Hematopoietic multipotent progenitor cell treated with erythropoietin and hydrocortisone succinate and interleukin-3 and kit ligand, for 17 days (in vitro differentiated cells): ENCODE measurements around the gene VIT.

Experiments
- DNase-seq: peaks from one replicate; pipeline ENCODE4 v3.0.0-alpha.2; 2015; ENCODE audit warnings: low spot score

Gene VIT

GRCh38 chr2:36769106-36769505 is 72.6 kb downstream of the VIT start:
- DNase-seq = no peak

DNA sequence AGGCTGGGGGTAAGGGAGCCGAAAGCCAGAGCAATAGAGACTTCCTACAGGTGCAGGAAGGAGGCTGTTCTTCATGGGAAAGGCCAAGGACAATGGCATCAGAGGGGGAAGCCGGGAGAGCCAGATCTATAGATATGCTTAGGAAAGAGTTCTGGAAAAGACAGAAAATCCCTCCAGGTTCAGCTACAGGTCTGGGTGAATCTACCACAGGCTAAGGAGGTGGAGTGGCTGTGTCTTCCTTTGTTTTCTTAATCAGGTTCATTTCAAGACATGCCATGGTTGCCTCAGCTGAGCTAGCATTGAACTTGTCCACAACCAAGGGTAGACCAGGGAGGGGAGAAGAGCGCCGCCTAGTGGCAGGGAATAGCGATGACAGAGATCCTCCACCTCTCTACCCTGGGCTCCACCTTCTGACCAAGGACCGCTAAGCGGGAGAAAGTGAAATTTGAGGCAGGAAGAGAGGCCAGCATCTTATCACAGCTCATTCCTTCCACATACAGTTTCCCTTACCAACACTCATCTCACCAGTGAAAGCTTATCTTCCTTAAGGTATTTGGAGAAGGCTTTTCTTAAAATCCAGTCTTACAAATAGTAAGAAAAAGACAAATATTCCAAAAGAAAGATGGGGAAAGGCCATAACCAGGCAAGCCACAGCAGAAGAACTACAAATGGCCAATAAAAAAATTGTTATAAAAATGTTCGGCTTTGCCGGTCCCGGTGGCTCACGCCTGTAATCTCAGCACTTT is 74.2 kb downstream of the VIT start:
- peak; percentile 63 for DNase-seq

- DNase-seq = no peak
Measured at GRCh38 chr2:36771671-36772070, 75.2 kb downstream of the VIT start.

GRCh38 chr2:36773947-36774346 is 77.4 kb downstream of the VIT start:
- DNase-seq = no peak

DNA sequence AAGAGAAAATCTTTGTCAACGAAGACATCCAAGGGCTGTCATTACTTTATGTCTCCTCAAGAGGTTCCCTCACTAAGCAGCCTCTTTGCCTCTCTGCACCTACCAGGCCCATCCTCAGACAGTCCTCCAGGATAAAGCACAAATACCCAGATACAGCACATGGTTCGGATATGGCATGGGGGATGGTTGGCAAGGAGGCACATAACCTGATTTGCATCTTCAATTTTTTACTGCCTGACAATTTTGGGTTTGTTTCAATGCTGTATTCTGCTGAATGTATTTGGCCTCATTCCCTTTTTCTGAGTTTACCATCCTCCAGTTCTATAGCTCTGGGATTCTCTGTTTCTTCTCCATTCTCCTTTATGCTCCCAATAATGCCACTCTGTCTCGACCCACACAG is 78.8 kb downstream of the VIT start:
- no peak for DNase-seq

GRCh38 chr2:36775806-36776205 is 79.3 kb downstream of the VIT start:
- no peak for DNase-seq

GRCh38 chr2:36777272-36777671 is 80.8 kb downstream of the VIT start:
- no peak for DNase-seq

GRCh38 chr2:36777788-36778187 is 81.3 kb downstream of the VIT start:
- DNase-seq = no peak

- DNase-seq = no peak
Measured at GRCh38 chr2:36779462-36779861, 83.0 kb downstream of the VIT start.

GRCh38 chr2:36780231-36780839 is 83.8 kb downstream of the VIT start:
- DNase-seq = peak; percentile 62

DNA sequence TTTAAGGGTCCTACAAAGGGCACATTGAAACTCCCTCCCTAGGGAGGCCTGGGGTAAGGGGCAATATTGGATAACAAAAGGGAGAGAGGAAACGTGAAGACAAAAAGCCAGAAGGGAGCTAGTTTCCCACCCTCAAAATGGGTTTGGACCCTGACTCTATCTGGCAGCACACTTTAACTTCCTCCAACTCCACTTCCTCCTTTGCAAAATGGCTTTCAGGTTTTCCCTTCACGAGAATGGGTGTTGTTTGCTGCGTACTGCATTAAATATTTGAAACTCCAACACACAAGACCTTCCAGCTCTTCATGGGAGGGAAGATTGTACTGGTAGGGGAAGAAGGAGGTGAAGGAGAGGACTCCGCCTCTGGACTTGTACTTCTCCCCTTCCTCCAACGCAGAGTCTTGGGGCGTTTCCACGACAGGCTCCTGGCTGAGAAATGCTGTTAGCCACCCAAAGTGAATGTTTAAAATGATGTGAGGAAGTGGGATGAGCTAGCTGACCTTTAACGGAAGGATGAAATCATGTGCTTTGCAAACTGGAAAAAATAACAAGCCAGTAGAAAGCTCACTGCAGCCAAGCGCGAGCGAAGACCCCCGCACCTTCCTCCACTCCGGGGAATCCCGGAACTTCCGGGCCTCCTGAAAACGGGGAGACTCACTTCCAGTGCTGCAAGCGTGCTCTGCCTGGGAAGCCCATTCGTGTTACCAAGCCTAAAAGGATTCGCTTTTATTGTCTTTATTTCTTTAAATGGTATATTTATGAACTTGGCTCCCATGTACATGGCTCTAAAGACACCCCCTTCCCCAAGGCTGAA is 85.6 kb downstream of the VIT start:
- DNase-seq = no peak

DNA sequence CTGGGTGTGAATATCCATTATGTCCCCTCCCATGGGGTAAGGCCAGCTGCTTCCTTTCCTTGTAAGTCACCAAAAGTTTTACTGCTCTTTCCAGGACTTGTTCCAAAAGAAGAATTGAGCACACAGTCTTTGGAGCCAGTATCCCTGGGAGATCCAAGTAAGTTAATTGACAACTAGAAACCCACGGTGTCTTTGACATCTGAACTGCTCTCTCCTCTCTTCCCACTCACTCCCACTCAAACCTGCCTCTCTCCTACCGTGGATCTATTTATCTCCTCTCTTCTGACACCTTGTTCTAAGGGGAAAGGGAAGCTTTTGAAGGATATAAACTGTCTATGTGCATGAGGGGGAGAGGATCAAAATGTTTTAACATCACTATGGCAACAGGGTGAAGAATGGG is 86.7 kb downstream of the VIT start:
- no peak for DNase-seq

GRCh38 chr2:36785179-36785795 is 88.8 kb downstream of the VIT start:
- DNase-seq = peak; percentile 61

- no peak for DNase-seq
Measured at GRCh38 chr2:36789181-36789804, 92.8 kb downstream of the VIT start.

GRCh38 chr2:36792951-36793350 is 96.4 kb downstream of the VIT start:
- DNase-seq = no peak

GRCh38 chr2:36797324-36798070 is 101.0 kb downstream of the VIT start:
- no peak for DNase-seq

GRCh38 chr2:36798724-36799123 is 102.2 kb downstream of the VIT start:
- DNase-seq = no peak

DNA sequence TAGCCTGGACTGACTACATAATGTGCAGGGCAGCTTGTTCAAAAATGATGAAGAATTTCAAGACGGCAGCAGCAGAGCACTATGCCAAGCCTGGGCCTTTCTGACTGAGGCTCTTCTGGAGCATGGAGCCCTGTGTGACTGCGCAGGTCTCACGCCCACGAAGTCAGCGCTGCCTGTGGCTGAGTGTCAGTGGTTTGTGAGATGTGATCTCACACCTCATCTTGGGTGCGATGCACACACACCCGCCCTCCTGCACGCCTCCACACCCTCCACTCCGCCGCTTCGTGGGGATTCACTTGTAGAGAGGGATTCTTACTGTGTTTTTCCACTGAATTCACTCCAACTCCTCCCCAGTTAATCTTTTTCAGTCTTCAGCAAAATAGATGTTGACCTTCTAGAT is 103.9 kb downstream of the VIT start:
- no peak for DNase-seq

- no peak for DNase-seq
Measured at GRCh38 chr2:36801088-36801487, 104.6 kb downstream of the VIT start.

GRCh38 chr2:36802952-36803351 is 106.4 kb downstream of the VIT start:
- no peak for DNase-seq

- DNase-seq = no peak
Measured at GRCh38 chr2:36805635-36806224, 109.2 kb downstream of the VIT start.
